ENCODE results near the gene C4BPA. TPM values are rescaled to one million over a fixed set of nuclear protein-coding genes. Genes with fewer than 3 reads are reported as not detected.
A peak's percentile ranks its signal among the peaks of the same experiment; 100 is the strongest.

The C4BPA gene
- total and polyA plus RNA-seq, 10 of the 15 experiments (the other 5 are each of a cell fraction or from before 2014, with no cell fraction given) = 0.31 TPM; not detected in 9

- POLR2A ChIA-PET = no interaction called here
- no TSS peak for BruUV-seq (replicated peaks)
- Histone ChIP-seq H3K36me3 (ENCODE audit: control insufficient read depth in 2 of 2, insufficient read depth in 2 of 2, low read length in 1 of 2) (no peaks in the 10 kb centered on the region), H3K4me3 (no peak overlapping the region), H3K4me2 (ENCODE audit: control insufficient read depth, insufficient read depth) (no peak overlapping the region), H3K9me3 (replicated peaks; ENCODE audit: control insufficient read depth, insufficient read depth, low read length) (no peaks in the 10 kb centered on the region), H3K4me1 (ENCODE audit: control insufficient read depth, insufficient read depth, low read length) (peaks cover 4% of the 10 kb centered on the region; the same call in 1 of the 2 replicates), H3K79me2 (ENCODE audit: control insufficient read depth, insufficient read depth, low read length) (no peaks in the 10 kb centered on the region), H4K20me1 (ENCODE audit: control insufficient read depth, insufficient read depth) (no peaks in the 10 kb centered on the region), H2AFZ (ENCODE audit: control insufficient read depth, low read depth, low read length) (no peak overlapping the region), H3K27ac (ENCODE audit: control insufficient read depth, insufficient read depth) (no peak overlapping the region), H3K9ac (ENCODE audit: control insufficient read depth, insufficient read depth, low read length) (no peak overlapping the region), H3K27me3 (replicated peaks in 1 of 2; ENCODE audit: control insufficient read depth in 2 of 2, insufficient read depth in 2 of 2, low read length in 1 of 2) (no peaks in the 10 kb centered on the region)
- CTCF ChIA-PET = interaction anchor here (0.7 to 8.3 kb wide), 36 partner anchors 9 to 453 kb away, joined by 3 to 154 read pairs (median 4); partner anchors contain the start of genes C1orf116, CD55, CR1 and PFKFB2
- no peak for FAIRE-seq
- RAD21 ChIA-PET (ENCODE audit: unreplicated experiment) = interaction anchor here (0.8 to 3.6 kb wide), 17 partner anchors 9 to 417 kb away, joined by 3 to 54 read pairs (median 4); partner anchors contain the start of genes CD55 and CR1
- in situ Hi-C loops (cut with MboI) (no loop called here), intact Hi-C loops (cut with micrococcal nuclease; ENCODE audit: unreplicated experiment) (loop anchor here (1.0 to 5.0 kb wide), 3 partner anchors 238 to 415 kb away; partner anchors contain the start of gene CD55)
- 39% methylated on average over 2 of the region's 2 CpGs for WGBS (ENCODE audit: insufficient coverage, insufficient replicate concordance, low lambda C conversion rate, missing lambda C conversion rate)
- no peak for DNase-seq (ENCODE audit: low read depth, low spot score)
- SMC1A ChIA-PET (ENCODE audit: uncharacterized antibody, unreplicated experiment) = interaction anchor here (0.5 to 7.3 kb wide), 28 partner anchors 9 to 435 kb away, joined by 3 to 69 read pairs (median 4); partner anchors contain the start of genes CR1, PFKFB2 and YOD1
- ATAC-seq = peak; percentile 17; the same call in 2 of the 3 replicates
- TF ChIP-seq STAT1 (conservative IDR thresholded peaks at IDR 0.05) (no peak), ELK1 (IDR thresholded peaks at IDR 0.05; ENCODE audit: low read depth, low read length) (no peak), TCF7 (IDR thresholded peaks at IDR 0.05; ENCODE audit: borderline replicate concordance) (no peak), IKZF1 (conservative IDR thresholded peaks at IDR 0.05) (no peak), MYC (IDR thresholded peaks at IDR 0.05; ENCODE audit: insufficient read depth, insufficient read length, insufficient replicate concordance, low read length, severe bottlenecking) (no peak), ATF3 (IDR thresholded peaks at IDR 0.05; ENCODE audit: borderline replicate concordance, extremely low read depth, low read depth, low read length) (no peak), PRDM15 (CRISPR knock-in tag; IDR thresholded peaks at IDR 0.05) (no peak), DPF2 (IDR thresholded peaks at IDR 0.05) (no peak), HDAC6 (IDR thresholded peaks at IDR 0.05; ENCODE audit: unreplicated experiment) (no peak), MEF2A (IDR thresholded peaks at IDR 0.05; ENCODE audit: insufficient read depth, low read depth, low read length) (no peak), BCLAF1 (IDR thresholded peaks at IDR 0.05) (no peak), PAX8 (IDR thresholded peaks at IDR 0.05) (no peak), ZNF622 (IDR thresholded peaks at IDR 0.05) (no peak), GABPA (IDR thresholded peaks at IDR 0.05; ENCODE audit: low read depth) (no peak)
Measured at GRCh38 chr1:207084232-207084631, 19.8 kb upstream of the C4BPA start.
